Measurements from ENCODE around the gene ZSWIM1.

Gene ZSWIM1

DNA sequence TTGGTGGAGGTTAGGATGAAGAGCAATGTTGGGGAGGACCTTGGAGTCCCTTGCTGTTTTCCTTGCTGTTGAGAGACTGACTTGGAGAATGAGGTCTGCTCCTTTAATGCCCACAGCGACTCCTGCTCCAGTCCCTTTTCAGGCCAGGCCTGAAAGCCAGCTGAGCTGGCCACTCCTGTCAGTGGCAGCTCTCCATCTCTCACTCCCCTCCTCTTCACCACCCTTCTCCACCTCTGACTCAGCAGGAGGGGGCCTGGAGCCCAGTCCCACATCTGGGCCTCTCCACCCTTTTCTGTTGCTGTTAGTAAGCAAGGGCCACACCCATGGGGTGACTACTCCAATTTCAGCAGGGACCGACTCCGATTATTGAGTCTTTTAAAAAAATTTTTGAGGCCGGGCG lies 45.2 kb upstream of the ZSWIM1 start:
- no peaks in the 10 kb centered on the region for H3K79me2 ChIP-seq (ENCODE audit: insufficient read depth, low read length)
- no peaks in the 10 kb centered on the region for H3K4me1 ChIP-seq (ENCODE audit: insufficient read depth, low read length)
- H3K36me3 ChIP-seq (ENCODE audit: insufficient read depth, low read length), result peaks cover 5% of the 10 kb centered on the region; the same call in 1 of the 2 replicates
- no peaks in the 10 kb centered on the region for H3K9me3 ChIP-seq (ENCODE audit: insufficient read depth, low read length, severe bottlenecking)
- no peaks in the 10 kb centered on the region for H4K20me1 ChIP-seq (ENCODE audit: insufficient read depth, low read length)
- H3K4me3 ChIP-seq (ENCODE audit: low read depth in 1 of 2, low read length in 2 of 2), result no peak overlapping the region
- H3K9ac ChIP-seq (ENCODE audit: low read depth, low read length), result no peak overlapping the region
- TF ChIP-seq CTCF (IDR thresholded peaks at IDR 0.05; ENCODE audit: borderline replicate concordance, extremely low read depth, low read length, poor library complexity, severe bottlenecking) (no peak), EZH2 (IDR thresholded peaks at IDR 0.05; ENCODE audit: borderline replicate concordance, low read depth, low read length, severe bottlenecking) (no peak)
- H2AFZ ChIP-seq (ENCODE audit: low read depth, low read length), result no peak overlapping the region
- no peak for DNase-seq
- H3K27me3 ChIP-seq (ENCODE audit: insufficient read depth, low read length, poor library complexity), result no peaks in the 10 kb centered on the region
- H3K27ac ChIP-seq (ENCODE audit: low read length), result no peak overlapping the region
- H3K4me2 ChIP-seq (ENCODE audit: insufficient read depth, low read length), result no peak overlapping the region
- ATAC-seq (ENCODE audit: insufficient read depth, low read depth), result no peak

- no peak for TF ChIP-seq CTCF (IDR thresholded peaks at IDR 0.05; ENCODE audit: borderline replicate concordance, extremely low read depth, low read length, poor library complexity, severe bottlenecking)
- no peak for TF ChIP-seq EZH2 (IDR thresholded peaks at IDR 0.05; ENCODE audit: borderline replicate concordance, low read depth, low read length, severe bottlenecking)
- H3K36me3 ChIP-seq (ENCODE audit: insufficient read depth, low read length), result peaks cover 14% of the 10 kb centered on the region
- no peak overlapping the region for H3K4me2 ChIP-seq (ENCODE audit: insufficient read depth, low read length)
Measured at GRCh38 chr20:45836841-45837240, 44.2 kb upstream of the ZSWIM1 start.

GRCh38 chr20:45840700-45841198 lies 40.3 kb upstream of the ZSWIM1 start:
- Histone ChIP-seq H3K27me3 (ENCODE audit: insufficient read depth, low read length, poor library complexity) (no peaks in the 10 kb centered on the region), H3K27ac (ENCODE audit: low read length) (no peak overlapping the region), H3K79me2 (ENCODE audit: insufficient read depth, low read length) (no peaks in the 10 kb centered on the region), H2AFZ (ENCODE audit: low read depth, low read length) (no peak overlapping the region), H3K36me3 (ENCODE audit: insufficient read depth, low read length) (peaks cover 53% of the 10 kb centered on the region), H3K4me3 (ENCODE audit: low read depth in 1 of 2, low read length in 2 of 2) (no peak overlapping the region), H4K20me1 (ENCODE audit: insufficient read depth, low read length) (0 out of 2 replicates have a peak, but pooled peaks cover 2% of the 10 kb centered on the region), H3K4me1 (ENCODE audit: insufficient read depth, low read length) (no peaks in the 10 kb centered on the region), H3K9me3 (ENCODE audit: insufficient read depth, low read length, severe bottlenecking) (no peaks in the 10 kb centered on the region), H3K9ac (ENCODE audit: low read depth, low read length) (no peak overlapping the region), H3K4me2 (ENCODE audit: insufficient read depth, low read length) (no peak overlapping the region)
- no peak for DNase-seq
- TF ChIP-seq EZH2 (IDR thresholded peaks at IDR 0.05; ENCODE audit: borderline replicate concordance, low read depth, low read length, severe bottlenecking) (no peak), CTCF (IDR thresholded peaks at IDR 0.05; ENCODE audit: borderline replicate concordance, extremely low read depth, low read length, poor library complexity, severe bottlenecking) (no peak)
- no peak for ATAC-seq (ENCODE audit: insufficient read depth, low read depth)

More at GRCh38 chr20:45836841-45837240, 44.2 kb upstream of the ZSWIM1 start:
- H3K27me3 ChIP-seq (ENCODE audit: insufficient read depth, low read length, poor library complexity), result no peaks in the 10 kb centered on the region
- no peaks in the 10 kb centered on the region for H4K20me1 ChIP-seq (ENCODE audit: insufficient read depth, low read length)
- no peaks in the 10 kb centered on the region for H3K9me3 ChIP-seq (ENCODE audit: insufficient read depth, low read length, severe bottlenecking)
- no peak overlapping the region for H2AFZ ChIP-seq (ENCODE audit: low read depth, low read length)
- H3K4me1 ChIP-seq (ENCODE audit: insufficient read depth, low read length), result no peaks in the 10 kb centered on the region
- no peak overlapping the region for H3K9ac ChIP-seq (ENCODE audit: low read depth, low read length)
- ATAC-seq (ENCODE audit: insufficient read depth, low read depth), result no peak; the same call in 2 of the 3 replicates
- no peak overlapping the region for H3K4me3 ChIP-seq (ENCODE audit: low read depth in 1 of 2, low read length in 2 of 2)
- no peak for DNase-seq
- no peaks in the 10 kb centered on the region for H3K79me2 ChIP-seq (ENCODE audit: insufficient read depth, low read length)
- no peak overlapping the region for H3K27ac ChIP-seq (ENCODE audit: low read length)
